SU-DHL-6 (cell line): Measurements from ENCODE around the gene ANAPC10.
"Not testable (repeated sequence)": the region's sequence is repeated elsewhere in the genome, so short reads cannot be mapped to it uniquely, and the experiment has no call there.

ENCODE experiments used
- H2AFZ ChIP-seq: fragments of 200-600 bp; sonication (generic); 2 replicates; pipeline ENCODE4 v1.6.1; 2014; ENCODE audit warnings: low read depth, mild to moderate bottlenecking, moderate library complexity, mixed read lengths, antibody characterized with exemption, low read length; ENCODE audit not compliant: severe bottlenecking
- H3F3A ChIP-seq: fragments of 200-600 bp; shearing (Covaris generic); 2 replicates; pipeline ENCODE4 v1.6.0; 2016; ENCODE audit warnings: antibody characterized with exemption, mild to moderate bottlenecking; ENCODE audit not compliant: insufficient read depth
- H3K27ac ChIP-seq: fragments of 200-600 bp; sonication (generic); 2 replicates; pipeline ENCODE4 v1.5.1; 2016; ENCODE audit warnings: low read depth, mild to moderate bottlenecking, low read length, moderate library complexity, mixed read lengths
- H3K27me3 ChIP-seq: fragments of 200-600 bp; sonication (generic), shearing (Covaris generic); 2 replicates; pipeline ENCODE4 v1.6.0; 2014; ENCODE audit warnings: mild to moderate bottlenecking, low read length
- H3K36me3 ChIP-seq: fragments of 200-600 bp; sonication (generic); 2 replicates; pipeline ENCODE4 v1.6.1; 2014; ENCODE audit warnings: mild to moderate bottlenecking, low read length, mixed read lengths
- H3K4me2 ChIP-seq: fragments of 300-600, 200-600 bp; shearing (Covaris generic), sonication (generic); 2 replicates; pipeline ENCODE4 v1.6.0; 2014; ENCODE audit warnings: low read length, low read depth, mild to moderate bottlenecking; ENCODE audit not compliant: poor library complexity, severe bottlenecking
- H3K4me3 ChIP-seq: fragments of 200-600 bp; sonication (generic); 2 replicates; pipeline ENCODE4 v1.5.1; 2014; ENCODE audit warnings: antibody characterized with exemption, low read length, mild to moderate bottlenecking, mixed read lengths; ENCODE audit not compliant: insufficient read depth, poor library complexity, severe bottlenecking
- H3K79me2 ChIP-seq: fragments of 200-600 bp; sonication (generic); 2 replicates; pipeline ENCODE4 v1.6.1; 2014; ENCODE audit warnings: mild to moderate bottlenecking, low read length, moderate library complexity; ENCODE audit not compliant: insufficient read depth
- H3K9ac ChIP-seq: fragments of 200-600 bp; sonication (generic); 2 replicates; pipeline ENCODE4 v1.7.0; 2014; ENCODE audit warnings: mild to moderate bottlenecking, low read length
- H3K9me2 ChIP-seq: fragments of 200-600 bp; sonication (generic); replicated peaks from 2 replicates; pipeline ENCODE4 v1.6.1; 2014; ENCODE audit warnings: low read length; ENCODE audit not compliant: insufficient read depth
- H3K9me3 ChIP-seq: fragments of 200-600 bp; sonication (generic); 2 replicates; pipeline ENCODE4 v1.6.1; 2014; ENCODE audit warnings: low read length, mixed read lengths; ENCODE audit not compliant: insufficient read depth
- H4K20me1 ChIP-seq: fragments of 200-600 bp; sonication (generic); 2 replicates; pipeline ENCODE4 v1.6.1; 2014; ENCODE audit warnings: low read depth, mild to moderate bottlenecking, antibody characterized with exemption, low read length, moderate library complexity, mixed read lengths
- CTCF ChIP-seq: fragments of 200-600 bp; sonication (generic); IDR thresholded peaks from one replicate; pipeline ENCODE4 v1.5.1; 2017; ENCODE audit warnings: antibody characterized with exemption, mild to moderate bottlenecking, low read length, moderate library complexity; ENCODE audit not compliant: insufficient read depth, poor library complexity, severe bottlenecking
- EZH2phosphoT487 ChIP-seq: fragments of 200-600 bp; sonication (generic), shearing (Covaris generic); conservative IDR thresholded peaks from 2 replicates; pipeline ENCODE4 v1.6.1; 2018; ENCODE audit warnings: mild to moderate bottlenecking, antibody characterized with exemption, low read length, moderate library complexity, mixed read lengths

The ANAPC10 gene

GRCh38 chr4:145097821-145098674 is at the start of gene ANAPC10, which contains the start of gene ABCE1:
ANAPC10 (minus strand) TSS chr4:145098196; CDS start chr4:145096099, 2,097 bp downstream.
ABCE1 (plus strand) TSS chr4:145098311; CDS start chr4:145104413, 6,102 bp downstream.
- H3K4me2 ChIP-seq, result peak within 1 kb of the TSS; percentile 97
- peak within 1 kb of the TSS; percentile 85 for H3K4me3 ChIP-seq
- peak within 1 kb of the TSS; percentile 59 for H3K27ac ChIP-seq
- peak within 1 kb of the TSS; percentile 52 for H2AFZ ChIP-seq
- H3K27me3 ChIP-seq, result no peaks in the 10 kb centered on the region
- H3K36me3 ChIP-seq, result peaks cover 24% of the 10 kb centered on the region
- peaks cover 86% of the 10 kb centered on the region for H3K79me2 ChIP-seq
- no peak for TF ChIP-seq CTCF
- H3K9me3 ChIP-seq, result no peaks in the 10 kb centered on the region
- no peaks in the 10 kb centered on the region for H3K9me2 ChIP-seq
- H3F3A ChIP-seq, result no peaks in the 10 kb centered on the region
- H3K9ac ChIP-seq, result peak within 1 kb of the TSS; percentile 82
- peaks cover 26% of the 10 kb centered on the region; the same call in 1 of the 2 replicates for H4K20me1 ChIP-seq

- H3K27ac ChIP-seq, H3K9ac ChIP-seq, H3K27me3 ChIP-seq, H4K20me1 ChIP-seq, H3K4me2 ChIP-seq, H3K9me3 ChIP-seq, H2AFZ ChIP-seq, H3K4me3 ChIP-seq, H3K79me2 ChIP-seq, H3K9me2 ChIP-seq: not testable (repeated sequence)
- H3F3A ChIP-seq, result peaks cover 19% of the 10 kb centered on the region
- peaks cover 21% of the 10 kb centered on the region for H3K36me3 ChIP-seq
Observed at GRCh38 chr4:145136219-145136618, 38.2 kb upstream of the ANAPC10 start.

DNA sequence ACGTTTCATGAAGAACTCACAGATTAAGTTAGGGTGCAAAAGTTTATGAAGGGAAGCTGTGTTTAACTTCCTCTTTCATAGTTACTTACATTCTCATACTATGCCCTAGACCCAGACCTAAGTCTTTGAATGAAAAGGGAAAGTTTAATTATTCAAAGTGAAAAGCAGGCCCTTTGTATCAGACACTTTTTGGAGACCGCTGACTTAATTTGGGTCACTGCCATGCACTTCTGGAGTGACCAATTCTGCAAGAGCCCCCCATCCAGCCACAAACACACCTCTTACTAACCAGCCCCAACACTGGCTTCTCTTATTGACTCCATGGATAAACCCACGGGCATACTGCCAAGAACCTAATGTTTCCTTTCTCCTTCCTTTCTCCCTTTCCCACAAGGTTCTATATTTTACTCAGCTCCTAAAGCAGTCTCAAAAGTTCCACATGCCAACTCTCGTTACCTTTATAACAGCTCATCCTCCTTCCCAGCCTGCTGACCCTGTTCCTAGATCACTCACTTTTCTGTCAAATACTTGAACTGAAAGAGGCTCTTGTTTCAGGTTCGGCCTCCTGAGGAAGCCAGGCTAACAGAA is 34.6 kb upstream of the ANAPC10 start:
- no peaks in the 10 kb centered on the region for H3K9me2 ChIP-seq
- no peak overlapping the region for H3K4me3 ChIP-seq
- TF ChIP-seq EZH2phosphoT487 (no peak), CTCF (no peak)
- no peaks in the 10 kb centered on the region for H3K9me3 ChIP-seq
- H3F3A ChIP-seq, result peaks cover 44% of the 10 kb centered on the region
- peak overlapping the region; percentile 13; the same call in 1 of the 2 replicates for H3K27ac ChIP-seq
- H3K9ac ChIP-seq, result no peak overlapping the region
- H3K79me2 ChIP-seq, result no peaks in the 10 kb centered on the region
- H3K4me2 ChIP-seq, result peak overlapping the region; percentile 4
- no peak overlapping the region for H2AFZ ChIP-seq
- H3K36me3 ChIP-seq, result peaks cover 16% of the 10 kb centered on the region; the same call in 1 of the 2 replicates
- no peaks in the 10 kb centered on the region for H3K27me3 ChIP-seq
- no peaks in the 10 kb centered on the region for H4K20me1 ChIP-seq

GRCh38 chr4:145131848-145132247 is 33.9 kb upstream of the ANAPC10 start:
- Histone ChIP-seq H3F3A (peaks cover 47% of the 10 kb centered on the region), H3K4me2 (no peak overlapping the region), H3K27ac (no peak overlapping the region; the same call in 1 of the 2 replicates)

More at GRCh38 chr4:145131848-145132247, 33.9 kb upstream of the ANAPC10 start:
- TF ChIP-seq EZH2phosphoT487 (no peak), CTCF (no peak)
- Histone ChIP-seq H3K9ac (no peak overlapping the region), H2AFZ (no peak overlapping the region), H4K20me1 (no peaks in the 10 kb centered on the region), H3K79me2 (no peaks in the 10 kb centered on the region), H3K36me3 (peaks cover 21% of the 10 kb centered on the region; the same call in 1 of the 2 replicates), H3K4me3 (no peak overlapping the region), H3K9me3 (no peaks in the 10 kb centered on the region), H3K27me3 (no peaks in the 10 kb centered on the region), H3K9me2 (no peaks in the 10 kb centered on the region)
